MM.1S (cell line): ENCODE measurements around the gene ZNF574.

Source experiments
- DNase-seq: peaks from one replicate; pipeline ENCODE4 v3.0.0-alpha.2; 2015
- H2AFZ ChIP-seq: fragments of 300-600 bp; sonication (generic); 2 replicates; pipeline ENCODE4 v1.6.0; 2016; ENCODE audit warnings: antibody characterized with exemption, low read length
- H3F3A ChIP-seq: fragments of 300-600 bp; sonication (generic); 2 replicates; pipeline ENCODE4 v1.6.1; 2016; ENCODE audit warnings: mild to moderate bottlenecking, antibody characterized with exemption, low read length, moderate library complexity, mixed read lengths; ENCODE audit not compliant: insufficient read depth
- H3K27ac ChIP-seq: fragments of 300-600 bp; sonication (generic); 2 replicates; pipeline ENCODE4 v1.5.1; 2016; ENCODE audit warnings: mild to moderate bottlenecking, low read length
- H3K27me3 ChIP-seq: fragments of 300-600 bp; sonication (generic); replicated peaks from 2 replicates; pipeline ENCODE4 v1.6.0; 2016; ENCODE audit warnings: low read length; ENCODE audit not compliant: insufficient read depth
- H3K36me3 ChIP-seq: fragments of 300-600 bp; sonication (generic); replicated peaks from 2 replicates; pipeline ENCODE4 v1.6.1; 2016; ENCODE audit warnings: mild to moderate bottlenecking, low read length, mixed read lengths; ENCODE audit not compliant: insufficient read depth
- H3K4me1 ChIP-seq: fragments of 300-600 bp; sonication (generic); 2 replicates; pipeline ENCODE4 v1.6.1; 2016; ENCODE audit warnings: low read length, mixed read lengths
- H3K4me2 ChIP-seq: fragments of 300-600 bp; sonication (generic); 2 replicates; pipeline ENCODE4 v1.6.0; 2016; ENCODE audit warnings: low read depth, low read length
- H3K4me3 ChIP-seq: fragments of 300-600 bp; sonication (generic); 2 replicates; pipeline ENCODE4 v1.5.1; 2016; ENCODE audit warnings: low read length, mixed read lengths
- H3K79me2 ChIP-seq: fragments of 300-600 bp; sonication (generic); 2 replicates; pipeline ENCODE4 v1.6.1; 2016; ENCODE audit warnings: mixed run types, low read length, mixed read lengths
- H3K9ac ChIP-seq: fragments of 300-600 bp; sonication (generic); 2 replicates; pipeline ENCODE4 v1.6.1; 2016; ENCODE audit warnings: low read length, mixed read lengths
- H3K9me2 ChIP-seq: fragments of 300-600 bp; sonication (generic); replicated peaks from 2 replicates; pipeline ENCODE4 v1.6.1; 2016; ENCODE audit warnings: mild to moderate bottlenecking, low read length, mixed read lengths; ENCODE audit not compliant: insufficient read depth
- H3K9me3 ChIP-seq: fragments of 300-600 bp; sonication (generic); replicated peaks from 2 replicates; pipeline ENCODE4 v1.6.1; 2016; ENCODE audit warnings: mild to moderate bottlenecking, low read length, mixed read lengths; ENCODE audit not compliant: insufficient read depth
- H4K20me1 ChIP-seq: fragments of 300-600 bp; sonication (generic); 2 replicates; pipeline ENCODE4 v1.6.1; 2016; ENCODE audit warnings: mild to moderate bottlenecking, low read length, moderate library complexity, mixed read lengths; ENCODE audit not compliant: insufficient read depth
- CTCF ChIP-seq: fragments of 300-600 bp; sonication (generic); IDR thresholded peaks from 2 replicates; pipeline ENCODE4 v1.5.1; 2016; ENCODE audit warnings: antibody characterized with exemption, low read length, mixed read lengths
- EZH2 ChIP-seq: fragments of 300-600 bp; sonication (generic); optimal IDR thresholded peaks from 2 replicates; pipeline ENCODE3; 2017; ENCODE audit warnings: low read depth, mild to moderate bottlenecking, antibody characterized with exemption, low read length, mixed read lengths
- EZH2phosphoT487 ChIP-seq: fragments of 300-600 bp; sonication (generic); IDR thresholded peaks from 2 replicates; pipeline ENCODE4 v1.6.1; 2018; ENCODE audit warnings: antibody characterized with exemption, low read length

The ZNF574 gene

GRCh38 chr19:42093926-42094325, 18.0 kb downstream of the ZNF574 start:
- Histone ChIP-seq H3K4me2 (no peak overlapping the region), H3K27me3 (no peaks in the 10 kb centered on the region), H2AFZ (no peak overlapping the region), H3K36me3 (no peaks in the 10 kb centered on the region), H3K9me2 (no peaks in the 10 kb centered on the region), H3K9me3 (no peaks in the 10 kb centered on the region), H3K79me2 (no peaks in the 10 kb centered on the region), H3F3A (peaks cover 20% of the 10 kb centered on the region), H4K20me1 (no peaks in the 10 kb centered on the region), H3K4me3 (no peak overlapping the region), H3K9ac (no peak overlapping the region), H3K27ac (no peak overlapping the region), H3K4me1 (peaks cover 31% of the 10 kb centered on the region)
- TF ChIP-seq EZH2phosphoT487: no peak
- TF ChIP-seq EZH2: no peak
- TF ChIP-seq CTCF: no peak
- no peak for DNase-seq

- Histone ChIP-seq H3K9me3 (no peaks in the 10 kb centered on the region), H3K36me3 (no peaks in the 10 kb centered on the region), H3K4me2 (no peak overlapping the region), H2AFZ (no peak overlapping the region), H3K9ac (no peak overlapping the region), H3K27ac (no peak overlapping the region), H3K27me3 (no peaks in the 10 kb centered on the region), H3K9me2 (no peaks in the 10 kb centered on the region), H4K20me1 (no peaks in the 10 kb centered on the region), H3K79me2 (no peaks in the 10 kb centered on the region), H3F3A (peaks cover 15% of the 10 kb centered on the region), H3K4me1 (peaks cover 19% of the 10 kb centered on the region), H3K4me3 (no peak overlapping the region)
- no peak for DNase-seq
- TF ChIP-seq CTCF (no peak), EZH2 (no peak), EZH2phosphoT487 (no peak)
Measured at GRCh38 chr19:42095142-42095813, 19.3 kb downstream of the ZNF574 start.

- H3K79me2 ChIP-seq: no peaks in the 10 kb centered on the region
- H3K27ac ChIP-seq: no peak overlapping the region
- peaks cover 14% of the 10 kb centered on the region for H3K4me1 ChIP-seq
- H3K4me2 ChIP-seq: no peak overlapping the region
- no peak for TF ChIP-seq EZH2
- no peak for TF ChIP-seq EZH2phosphoT487
- TF ChIP-seq CTCF: no peak
- no peaks in the 10 kb centered on the region for H3K9me2 ChIP-seq
- no peaks in the 10 kb centered on the region for H3K36me3 ChIP-seq
- DNase-seq: no peak
- no peaks in the 10 kb centered on the region for H4K20me1 ChIP-seq
- H3K4me3 ChIP-seq: no peak overlapping the region
- no peak overlapping the region for H3K9ac ChIP-seq
- H3K27me3 ChIP-seq: no peaks in the 10 kb centered on the region
- H3F3A ChIP-seq: peaks cover 10% of the 10 kb centered on the region
- H3K9me3 ChIP-seq: no peaks in the 10 kb centered on the region
- H2AFZ ChIP-seq: no peak overlapping the region
Measured at GRCh38 chr19:42095814-42096230, 19.9 kb downstream of the ZNF574 start.
